NCI-H460 (cell line): ENCODE results near the gene TNS2. TPM values are rescaled to one million over a fixed set of nuclear protein-coding genes. Genes with fewer than 3 reads are reported as not detected.
"Not testable (repeated sequence)": the region's sequence is repeated elsewhere in the genome, so short reads cannot be mapped to it uniquely, and the experiment has no call there.

Experiments used
- DNase-seq: peaks from one replicate; pipeline ENCODE4 v3.0.0-alpha.2; 2016; ENCODE audit warnings: low read depth; ENCODE audit errors: extremely low read depth
- small RNA-seq, 2 experiments: library from RNA; depleted of rRNA; stranded (forward); fragments of <200 nt; gene quantifications; one replicate each; pipeline ENCODE3, GENCODE V24; 2014
- total RNA-seq: library from RNA; depleted of rRNA; stranded (reverse); fragments of >200 nt; shearing (Covaris generic); gene quantifications from 2 replicates; pipeline ENCODE4 v1.2.3, GENCODE V29; 2014; rRNA removed

TNS2 gene
- total RNA-seq, 1 experiment from 2014 or later: 12.1 TPM

- DNase-seq: no peak
These were observed 56.0 kb downstream of the TNS2 start for GRCh38 chr12:53105712-53106439.

GRCh38 chr12:53107122-53107521 lies 57.3 kb downstream of the TNS2 start:
- no peak for DNase-seq

GRCh38 chr12:53112431-53112830 lies 62.6 kb downstream of the TNS2 start:
- not testable (repeated sequence) for DNase-seq

- DNase-seq: no peak
These were observed 63.4 kb downstream of the TNS2 start for GRCh38 chr12:53113136-53113705.

- no peak for DNase-seq
These were observed 64.1 kb downstream of the TNS2 start for GRCh38 chr12:53113951-53114350.

Small RNA genes lying within 50 kb of the gene (small RNA-seq; reads per million reads assigned to genes)
- gene MIR6757: 0 reads per million in 2 experiments

Other genes with a start within 250 kb of the TNS2 start
- gene KRT4, start 235.9 kb upstream of the TNS2 start, total RNA-seq: not detected in 2 replicates
- not detected in 2 replicates for gene KRT79, start 215.8 kb upstream of the TNS2 start, total RNA-seq
- not detected in 2 replicates for gene KRT78, start 201.1 kb upstream of the TNS2 start, total RNA-seq
- gene KRT8, start 145.0 kb upstream of the TNS2 start, total RNA-seq: 441 and 447 TPM in 2 replicates
- gene KRT18, start 100.9 kb upstream of the TNS2 start, total RNA-seq: 692 and 718 TPM in 2 replicates
- gene EIF4B, start 43.6 kb upstream of the TNS2 start, total RNA-seq: 827 and 879 TPM in 2 replicates
- 24.4 and 28.5 TPM in 2 replicates for gene SPRYD3, start 29.3 kb downstream of the TNS2 start, total RNA-seq
- gene IGFBP6, start 47.6 kb downstream of the TNS2 start, total RNA-seq: 53.1 and 54.9 TPM in 2 replicates
- not detected in 2 replicates for gene SOAT2, start 53.4 kb downstream of the TNS2 start, total RNA-seq
- 12.3 and 14.9 TPM in 2 replicates for gene ZNF740, start 130.7 kb downstream of the TNS2 start, total RNA-seq
- gene CSAD, start 130.9 kb downstream of the TNS2 start, total RNA-seq: 5.6 and 12.6 TPM in 2 replicates
- gene ITGB7, start 157.2 kb downstream of the TNS2 start, total RNA-seq: not detected in 2 replicates
- gene RARG, start 182.1 kb downstream of the TNS2 start, total RNA-seq: 8.5 and 12.0 TPM in 2 replicates
- gene ESPL1, start 218.2 kb downstream of the TNS2 start, total RNA-seq: 12.3 and 15.7 TPM in 2 replicates
- gene PFDN5, start 245.5 kb downstream of the TNS2 start, total RNA-seq: 346 and 357 TPM in 2 replicates
- gene MYG1, start 249.6 kb downstream of the TNS2 start, total RNA-seq: 112 and 124 TPM in 2 replicates